PC-9 (cell line): ENCODE data around the gene SYTL2. TPM values are rescaled to one million over a fixed set of nuclear protein-coding genes. Genes with fewer than 3 reads are reported as not detected.

Experiments
- BruUV-seq: library from RNA; stranded (reverse); fragments of 400-500 nt; replicated peaks from 2 replicates; lab custom pipeline; 2021; lab: Mats Ljungman, UMichigan
- CTCF ChIA-PET: fragments of 300-600 bp; sonication (Branson Sonifier 250); formaldehyde crosslinking; loops from one replicate; lab custom pipeline; 2022; ENCODE audit warnings: antibody characterized with exemption; lab: Charles Lee
- POLR2A ChIA-PET: fragments of 300-600 bp; sonication (Branson Sonifier 250); formaldehyde crosslinking; loops from one replicate; lab custom pipeline; 2022; ENCODE audit warnings: antibody characterized with exemption; ENCODE audit not compliant: unreplicated experiment; lab: Charles Lee
- DNase-seq, 2 experiments: peaks; one replicate each; pipeline versions ENCODE4 v3.0.0 to v3.0.0-alpha.2; 2015 to 2022; ENCODE audit warnings: mixed read lengths in 1 of 2
- H2AFZ ChIP-seq: fragments of 200-600 bp; sonication (generic); 2 replicates; pipeline ENCODE4 v1.8.1; 2017; ENCODE audit warnings: antibody characterized with exemption
- H3F3A ChIP-seq: fragments of 200-600 bp; sonication (generic); 2 replicates; pipeline ENCODE4 v1.8.1; 2017; ENCODE audit warnings: antibody characterized with exemption, mild to moderate bottlenecking, low read depth; ENCODE audit not compliant: insufficient read depth
- H3K27ac ChIP-seq: fragments of 200-600 bp; sonication (generic); 2 replicates; pipeline ENCODE4 v1.6.1; 2016; ENCODE audit warnings: mixed run types
- H3K27me3 ChIP-seq: fragments of 200-600 bp; sonication (generic); 2 replicates; pipeline ENCODE4 v1.6.1; 2016; ENCODE audit warnings: low read depth, mixed run types; ENCODE audit not compliant: insufficient read depth
- H3K36me3 ChIP-seq: fragments of 200-600 bp; sonication (generic); 2 replicates; pipeline ENCODE4 v1.6.1; 2016; ENCODE audit warnings: low read depth, mixed run types
- H3K4me1 ChIP-seq: fragments of 200-600 bp; sonication (generic); replicated peaks from 2 replicates; pipeline ENCODE4 v1.6.1; 2016; ENCODE audit warnings: mixed run types; ENCODE audit not compliant: insufficient read depth
- H3K4me2 ChIP-seq: fragments of 200-600 bp; sonication (generic); 2 replicates; pipeline ENCODE4 v1.6.1; 2017; ENCODE audit warnings: mixed run types
- H3K4me3 ChIP-seq: fragments of 200-600 bp; sonication (generic); 2 replicates; pipeline ENCODE4 v1.6.1; 2016; ENCODE audit warnings: mixed run types
- H3K79me2 ChIP-seq: fragments of 200-600 bp; sonication (generic); 2 replicates; pipeline ENCODE4 v1.6.1; 2017; ENCODE audit warnings: low read depth, mixed run types
- H3K9me2 ChIP-seq: fragments of 200-600 bp; sonication (generic); 2 replicates; pipeline ENCODE4 v1.8.1; 2017; ENCODE audit warnings: mild to moderate bottlenecking; ENCODE audit not compliant: insufficient read depth
- H3K9me3 ChIP-seq: fragments of 200-600 bp; sonication (generic); 2 replicates; pipeline ENCODE4 v1.8.1; 2016; ENCODE audit warnings: low read depth; ENCODE audit not compliant: insufficient read depth
- H4K20me1 ChIP-seq: fragments of 200-600 bp; sonication (generic); 2 replicates; pipeline ENCODE4 v1.8.1; 2017; ENCODE audit not compliant: insufficient read depth
- CTCF ChIP-seq: fragments of 200-600 bp; sonication (generic); conservative IDR thresholded peaks from 2 replicates; pipeline ENCODE4 v1.6.1; 2017; ENCODE audit warnings: mixed run types, antibody characterized with exemption, mild to moderate bottlenecking, moderate library complexity
- EZH2 ChIP-seq: fragments of 200-600 bp; sonication (generic); IDR thresholded peaks from 2 replicates; pipeline ENCODE4 v1.8.0; 2017; ENCODE audit warnings: antibody characterized with exemption, low read depth
- intact Hi-C: fragments of 100-400 bp; cut with micrococcal nuclease; formaldehyde crosslinking; loops from one replicate; pipeline ENCODE4 v1.10.0; 2022; ENCODE audit not compliant: unreplicated experiment
- total RNA-seq: library from RNA; stranded (reverse); gene quantifications from 2 replicates; pipeline ENCODE4 v1.2.3, GENCODE V29; 2021

The SYTL2 gene
- total RNA-seq, 1 experiment from 2014 or later = 13.3 TPM

GRCh38 chr11:85752890-85753581, 57.9 kb downstream of the SYTL2 start:
- Histone ChIP-seq H3K79me2 (no peaks in the 10 kb centered on the region), H4K20me1 (no peaks in the 10 kb centered on the region), H3K27me3 (no peaks in the 10 kb centered on the region), H3K9me2 (no peaks in the 10 kb centered on the region), H3K27ac (no peak overlapping the region), H3K36me3 (no peaks in the 10 kb centered on the region), H2AFZ (no peak overlapping the region), H3F3A (no peaks in the 10 kb centered on the region), H3K4me2 (no peak overlapping the region), H3K4me3 (no peak overlapping the region), H3K9me3 (no peaks in the 10 kb centered on the region), H3K4me1 (0 out of 2 replicates have a peak, but pooled peaks cover 9% of the 10 kb centered on the region)
- BruUV-seq = no TSS peak
- CTCF ChIA-PET = no interaction called here
- intact Hi-C loops = no loop called here
- DNase-seq = no peak
- POLR2A ChIA-PET = interaction anchor here (0.6 kb wide), 1 partner anchor 10 kb away, joined by 4 read pairs; no protein-coding TSS in a partner anchor
- TF ChIP-seq EZH2 (no peak), CTCF (no peak)

- Histone ChIP-seq H3K4me3 (no peak overlapping the region), H3K27me3 (no peaks in the 10 kb centered on the region), H3K9me3 (no peaks in the 10 kb centered on the region), H3K36me3 (no peaks in the 10 kb centered on the region), H2AFZ (no peak overlapping the region), H4K20me1 (no peaks in the 10 kb centered on the region), H3K27ac (no peak overlapping the region), H3K4me1 (0 out of 2 replicates have a peak, but pooled peaks cover 6% of the 10 kb centered on the region), H3F3A (no peaks in the 10 kb centered on the region), H3K79me2 (no peaks in the 10 kb centered on the region), H3K9me2 (no peaks in the 10 kb centered on the region), H3K4me2 (no peak overlapping the region)
- TF ChIP-seq CTCF (no peak), EZH2 (no peak)
- no peak for DNase-seq
- CTCF ChIA-PET = no interaction called here
- BruUV-seq = no TSS peak
- intact Hi-C loops = no loop called here
- POLR2A ChIA-PET = interaction anchor here (0.6 kb wide), 1 partner anchor 9 kb away, joined by 4 read pairs; no protein-coding TSS in a partner anchor
These were observed 58.6 kb downstream of the SYTL2 start for GRCh38 chr11:85752201-85752889.

DNA sequence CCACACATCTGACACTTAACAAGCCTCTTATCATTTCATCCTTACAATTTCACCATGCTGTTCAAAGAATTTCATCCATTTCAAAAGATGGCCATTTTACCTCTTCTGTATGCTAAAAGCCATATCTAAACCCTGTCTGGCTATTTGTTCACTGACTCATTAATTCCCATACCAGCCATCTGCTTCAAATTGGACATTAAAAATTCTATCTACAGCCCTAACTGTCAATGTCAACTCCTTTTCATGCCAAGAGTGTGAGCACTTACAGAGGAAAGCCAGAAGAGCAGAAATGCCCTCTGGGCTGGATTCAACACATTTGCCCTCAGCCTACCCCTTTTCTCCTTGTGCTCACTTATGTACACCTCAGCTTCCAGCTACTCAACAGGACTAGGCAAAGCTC, 59.2 kb downstream of the SYTL2 start:
- H3K4me2 ChIP-seq = no peak overlapping the region
- H4K20me1 ChIP-seq = no peaks in the 10 kb centered on the region
- no peaks in the 10 kb centered on the region for H3F3A ChIP-seq
- POLR2A ChIA-PET = interaction anchor here (0.5 kb wide), 1 partner anchor 1752 kb away, joined by 3 read pairs; no protein-coding TSS in a partner anchor
- H3K79me2 ChIP-seq = no peaks in the 10 kb centered on the region
- H3K9me2 ChIP-seq = no peaks in the 10 kb centered on the region
- H3K36me3 ChIP-seq = no peaks in the 10 kb centered on the region
- H3K27me3 ChIP-seq = no peaks in the 10 kb centered on the region
- CTCF ChIA-PET = no interaction called here
- TF ChIP-seq EZH2 = no peak
- no peak overlapping the region for H3K4me3 ChIP-seq
- BruUV-seq = no TSS peak
- intact Hi-C loops = no loop called here
- no peak overlapping the region for H3K27ac ChIP-seq
- no peak for DNase-seq
- H3K9me3 ChIP-seq = no peaks in the 10 kb centered on the region
- H3K4me1 ChIP-seq = 0 out of 2 replicates have a peak, but pooled peaks cover 3% of the 10 kb centered on the region
- H2AFZ ChIP-seq = no peak overlapping the region
